WTC11 (cell line): ENCODE results near the gene DCP1A. TPM values are rescaled to one million over a fixed set of nuclear protein-coding genes. Genes with fewer than 3 reads are reported as not detected.
A peak's percentile ranks its signal among the peaks of the same experiment; 100 is the strongest.

ENCODE experiments used
- ATAC-seq: fragments of 200-7000 bp; cut with Tn5 transposase; 2 replicates; pipeline ENCODE4 v1.10.0; 2021; ENCODE audit warnings: mild to moderate bottlenecking, moderate library complexity
- CTCF ChIA-PET: fragments of 300-600 bp; sonication (Branson Sonifier 250); formaldehyde crosslinking; loops from one replicate; lab custom pipeline; 2021; ENCODE audit warnings: antibody characterized with exemption; lab: Charles Lee
- POLR2A ChIA-PET: fragments of 350-600 bp; sonication (Branson Sonifier 250); formaldehyde crosslinking; loops from one replicate; lab custom pipeline; 2021; ENCODE audit warnings: antibody characterized with exemption; lab: Charles Lee
- DNase-seq: peaks from one replicate; pipeline ENCODE4 v3.0.0; 2021; ENCODE audit warnings: low spot score
- H3K27ac Mint-ChIP-seq: 2 replicates; pipeline ENCODE4 v1.8.0; 2021; ENCODE audit warnings: mixed read lengths
- H3K27me3 Mint-ChIP-seq: 2 replicates; pipeline ENCODE4 v1.8.0; 2021; ENCODE audit warnings: low read depth, mild to moderate bottlenecking, moderate library complexity, mixed read lengths
- H3K36me3 Mint-ChIP-seq: 2 replicates; pipeline ENCODE4 v1.8.0; 2021; ENCODE audit warnings: mixed read lengths
- H3K4me1 Mint-ChIP-seq: 2 replicates; pipeline ENCODE4 v1.8.0; 2022; ENCODE audit warnings: mixed read lengths
- H3K4me3 Mint-ChIP-seq: 2 replicates; pipeline ENCODE4 v1.8.0; 2021; ENCODE audit warnings: mild to moderate bottlenecking, moderate library complexity, mixed read lengths
- H3K9me3 Mint-ChIP-seq: 2 replicates; pipeline ENCODE4 v1.8.0; 2021; ENCODE audit warnings: mixed read lengths
- AR ChIP-seq: fragments of 250-450 bp; sonication (Bioruptor Pico); IDR thresholded peaks from 2 replicates; pipeline ENCODE4 v1.9.0; 2021; ENCODE audit warnings: mild to moderate bottlenecking
- ATF1 ChIP-seq: sonication (generic); formaldehyde crosslinking; IDR thresholded peaks from 2 replicates; pipeline ENCODE4 v1.8.1; 2023; ENCODE audit warnings: mild to moderate bottlenecking, moderate library complexity, missing genetic modification reagents
- ATF2 ChIP-seq: sonication (generic); formaldehyde crosslinking; IDR thresholded peaks from 2 replicates; pipeline ENCODE4 v1.8.1; 2022; ENCODE audit warnings: low read depth, missing genetic modification reagents, borderline replicate concordance
- CBFB ChIP-seq: sonication (generic); formaldehyde crosslinking; IDR thresholded peaks from 2 replicates; pipeline ENCODE4 v1.8.1; 2022; ENCODE audit warnings: mild to moderate bottlenecking, low read depth, missing genetic modification reagents
- FOXK1 ChIP-seq: sonication (generic); formaldehyde crosslinking; IDR thresholded peaks from 2 replicates; pipeline ENCODE4 v1.8.0; 2022; ENCODE audit warnings: mild to moderate bottlenecking, moderate library complexity, missing genetic modification reagents
- MXD4 ChIP-seq: fragments of 250-450 bp; sonication (Bioruptor Pico); IDR thresholded peaks from 2 replicates; pipeline ENCODE4 v1.8.0; 2021; ENCODE audit warnings: mild to moderate bottlenecking, moderate library complexity, borderline replicate concordance
- NFATC4 ChIP-seq: fragments of 250-450 bp; sonication (Bioruptor Pico); IDR thresholded peaks from 2 replicates; pipeline ENCODE4 v1.9.0; 2021; ENCODE audit warnings: mild to moderate bottlenecking
- NFE2L1 ChIP-seq: sonication (generic); formaldehyde crosslinking; IDR thresholded peaks from 2 replicates; pipeline ENCODE4 v1.8.1; 2023; ENCODE audit warnings: missing genetic modification reagents
- NR1H2 ChIP-seq: sonication (generic); formaldehyde crosslinking; IDR thresholded peaks from 2 replicates; pipeline ENCODE4 v1.9.0; 2021; ENCODE audit warnings: mild to moderate bottlenecking, moderate library complexity, missing genetic modification reagents
- NR3C1 ChIP-seq: sonication (generic); formaldehyde crosslinking; conservative IDR thresholded peaks from 2 replicates; pipeline ENCODE4 v1.8.1; 2023; ENCODE audit warnings: low read depth, mild to moderate bottlenecking, missing genetic modification reagents
- PRDM15 ChIP-seq: sonication (generic); formaldehyde crosslinking; IDR thresholded peaks from 2 replicates; pipeline ENCODE4 v1.8.0; 2022; ENCODE audit warnings: missing genetic modification reagents
- SP1 ChIP-seq: sonication (generic); formaldehyde crosslinking; conservative IDR thresholded peaks from 2 replicates; pipeline ENCODE4 v1.8.1; 2022; ENCODE audit warnings: missing genetic modification reagents
- TCF7 ChIP-seq: sonication (generic); formaldehyde crosslinking; IDR thresholded peaks from 2 replicates; pipeline ENCODE4 v1.8.0; 2022; ENCODE audit warnings: mild to moderate bottlenecking, low read depth, missing genetic modification reagents, moderate library complexity
- TEAD1 ChIP-seq: sonication (generic); formaldehyde crosslinking; IDR thresholded peaks from 2 replicates; pipeline ENCODE4 v1.8.0; 2022; ENCODE audit warnings: mild to moderate bottlenecking, missing genetic modification reagents
- TEAD4 ChIP-seq: sonication (generic); formaldehyde crosslinking; IDR thresholded peaks from 2 replicates; pipeline ENCODE4 v1.8.0; 2022; ENCODE audit warnings: mild to moderate bottlenecking, missing genetic modification reagents
- ZBTB21 ChIP-seq: sonication (generic); formaldehyde crosslinking; IDR thresholded peaks from 2 replicates; pipeline ENCODE4 v1.8.1; 2023; ENCODE audit warnings: mild to moderate bottlenecking, missing genetic modification reagents, borderline replicate concordance
- ZBTB43 ChIP-seq: sonication (generic); formaldehyde crosslinking; IDR thresholded peaks from 2 replicates; pipeline ENCODE4 v1.8.1; 2023; ENCODE audit warnings: mild to moderate bottlenecking, missing genetic modification reagents
- ZMAT4 ChIP-seq: fragments of 250-450 bp; sonication (Bioruptor Pico); IDR thresholded peaks from 2 replicates; pipeline ENCODE4 v1.9.0; 2021; ENCODE audit warnings: mild to moderate bottlenecking
- ZNF232 ChIP-seq: sonication (generic); formaldehyde crosslinking; IDR thresholded peaks from 2 replicates; pipeline ENCODE4 v1.8.0; 2022; ENCODE audit warnings: mild to moderate bottlenecking, missing genetic modification reagents
- total RNA-seq: library from RNA; stranded (reverse); gene quantifications from 3 replicates; pipeline ENCODE4 v1.2.3, GENCODE V29; 2021

The DCP1A gene
- total RNA-seq, 1 experiment from 2014 or later: 19.1 TPM

GRCh38 chr3:53252096-53252946, 95.0 kb downstream of the DCP1A start:
- DNase-seq (peak; percentile 41), ATAC-seq (peak; percentile 18)
- no peaks in the 10 kb centered on the region for H3K27me3 Mint-ChIP-seq
- ChIA-PET CTCF (interaction anchor here (1.1 to 1.8 kb wide), 6 partner anchors 9 to 99 kb away, joined by 3 to 5 read pairs (median 4); no protein-coding TSS in a partner anchor), POLR2A (interaction anchor here (0.6 to 1.1 kb wide), 7 partner anchors 8 to 291 kb away, joined by 3 to 4 read pairs (median 3); no protein-coding TSS in a partner anchor)
- H3K9me3 Mint-ChIP-seq: no peaks in the 10 kb centered on the region
- peaks cover 14% of the 10 kb centered on the region for H3K36me3 Mint-ChIP-seq
- TF ChIP-seq CBFB (CRISPR knock-in tag) (no peak), ZNF232 (no peak), NR3C1 (CRISPR knock-in tag) (no peak), SP1 (CRISPR knock-in tag) (0 out of 2 replicates have a peak, but pooled peaks have one; percentile 25), ZMAT4 (CRISPR knock-in tag) (0 out of 2 replicates have a peak, but pooled peaks have one; percentile 27), TEAD4 (CRISPR knock-in tag) (no peak), FOXK1 (CRISPR knock-in tag) (peak; percentile 86), NFATC4 (no peak), ATF2 (no peak), PRDM15 (CRISPR knock-in tag) (no peak), TCF7 (CRISPR knock-in tag) (no peak), NFE2L1 (CRISPR knock-in tag) (no peak), ATF1 (CRISPR knock-in tag) (no peak), NR1H2 (no peak), MXD4 (no peak), ZBTB21 (no peak; the same call in 1 of the 2 replicates), AR (CRISPR knock-in tag) (no peak), ZBTB43 (CRISPR knock-in tag) (0 out of 2 replicates have a peak, but pooled peaks have one; percentile 22), TEAD1 (CRISPR knock-in tag) (peak; percentile 77; the same call in 1 of the 2 replicates)
- H3K4me1 Mint-ChIP-seq: peaks cover 68% of the 10 kb centered on the region
- peak overlapping the region; percentile 100 for H3K27ac Mint-ChIP-seq
- peak overlapping the region; percentile 85 for H3K4me3 Mint-ChIP-seq
